ENCODE results near the gene CELF4. TPM values are rescaled to one million over a fixed set of nuclear protein-coding genes. Genes with fewer than 3 reads are reported as not detected.

CELF4 gene
- total and polyA plus RNA-seq, 2 donors (not counting 3 experiments of a cell fraction or from before 2014, with no cell fraction given), result not detected

- ChIA-PET POLR2A (no interaction called here), CTCF (interaction anchor here (1.4 kb wide), 1 partner anchor 51 kb away, joined by 3 read pairs; no protein-coding TSS in a partner anchor)
- no peaks in the 10 kb centered on the region for H4K20me1 ChIP-seq (replicated peaks; ENCODE audit: control insufficient read depth, extremely low read depth, insufficient read depth, low read length)
- BruUV-seq (replicated peaks), result no TSS peak
- TF ChIP-seq JUN (IDR thresholded peaks at IDR 0.05; ENCODE audit: borderline replicate concordance, insufficient read depth, insufficient read length, low read depth) (no peak), POLR2AphosphoS5 (IDR thresholded peaks at IDR 0.05; ENCODE audit: insufficient read depth, low read depth, low read length) (no peak), GATA2 (IDR thresholded peaks at IDR 0.05; ENCODE audit: insufficient read depth, insufficient read length, low read depth, low read length) (no peak), CTCF (IDR thresholded peaks at IDR 0.05; ENCODE audit: extremely low read depth in 1 of 2, insufficient read depth in 1 of 2, low read depth in 1 of 2, low read length in 2 of 2) (no peak), EZH2 (IDR thresholded peaks at IDR 0.05; ENCODE audit: borderline replicate concordance, low read depth, low read length, severe bottlenecking) (no peak), FOS (IDR thresholded peaks at IDR 0.05; ENCODE audit: borderline replicate concordance, insufficient read depth, low read length) (no peak), MAX (IDR thresholded peaks at IDR 0.05; ENCODE audit: insufficient read depth, insufficient read length) (no peak), POLR2A (IDR thresholded peaks at IDR 0.05; ENCODE audit: low read depth, low read length) (no peak), MYC (IDR thresholded peaks at IDR 0.05; ENCODE audit: low read depth, low read length) (no peak)
- dilution Hi-C loops (cut with MboI; ENCODE audit: extremely low pct_ligation_motif_present, low sequenced_read_pairs), result no loop called here
- H3K79me2 ChIP-seq (ENCODE audit: control insufficient read depth, insufficient read depth, low read length), result no peaks in the 10 kb centered on the region
- intact Hi-C loops (cut with micrococcal nuclease), result no loop called here
- H3K4me2 ChIP-seq (ENCODE audit: insufficient read depth, low read length), result no peak overlapping the region
- DNase-seq (ENCODE audit: low read depth, low spot score) (no peak), FAIRE-seq (no peak)
- H3K27ac ChIP-seq (ENCODE audit: insufficient read depth, low read depth, low read length), result no peak overlapping the region
- no peaks in the 10 kb centered on the region for H3K9me1 ChIP-seq (replicated peaks; ENCODE audit: control insufficient read depth, extremely low read depth, insufficient read depth, low read length)
- H3K9me3 ChIP-seq (replicated peaks; ENCODE audit: control insufficient read depth, insufficient read depth, low read length), result no peaks in the 10 kb centered on the region
- no peak overlapping the region for H2AFZ ChIP-seq (ENCODE audit: low read depth, low read length)
- H3K36me3 ChIP-seq (ENCODE audit: control insufficient read depth in 2 of 2, extremely low read depth in 1 of 2, insufficient read depth in 2 of 2, low read length in 2 of 2), result no peaks in the 10 kb centered on the region
- peaks cover 2 to 19% of the 10 kb centered on the region in 2 experiments for H3K27me3 ChIP-seq (ENCODE audit: control insufficient read depth in 2 of 2, insufficient read depth in 2 of 2, low read length in 2 of 2)
- H3K9ac ChIP-seq (replicated peaks; ENCODE audit: extremely low read depth, insufficient read depth, low read length), result no peak overlapping the region
- H3K4me3 ChIP-seq (replicated peaks in 1 of 3; ENCODE audit: insufficient read depth in 1 of 3, low read depth in 1 of 3, low read length in 3 of 3), result no peak overlapping the region
- peaks cover 8% of the 10 kb centered on the region for H3K4me1 ChIP-seq (ENCODE audit: control insufficient read depth, extremely low read depth, insufficient read depth, low read length)
These were observed 78.8 kb downstream of the CELF4 start for GRCh38 chr18:37486848-37487247.
